DND-41 (cell line): Measurements from ENCODE around the gene TM4SF1.

Source experiments
- ATAC-seq: fragments of 200-7000 bp; cut with Tn5 transposase; 3 replicates; pipeline ENCODE4 v1.9.1; 2021; ENCODE audit warnings: low read depth; ENCODE audit not compliant: insufficient read depth
- DNase-seq: peaks from one replicate; pipeline ENCODE4 v3.0.0-alpha.2; 2020
- H2AFZ ChIP-seq: 2 replicates; pipeline ENCODE4 v1.6.0; 2012; ENCODE audit warnings: low read depth, low read length
- H3K27ac ChIP-seq: 2 replicates; pipeline ENCODE4 v1.5.1; 2012; ENCODE audit warnings: low read length, inconsistent platforms
- H3K27me3 ChIP-seq: fragments of 200-600 bp; sonication (generic); 2 replicates; pipeline ENCODE4 v1.6.0; 2012; ENCODE audit warnings: low read length, mild to moderate bottlenecking, inconsistent platforms; ENCODE audit not compliant: insufficient read depth, poor library complexity
- H3K36me3 ChIP-seq: 2 replicates; pipeline ENCODE4 v1.5.1; 2012; ENCODE audit warnings: low read length, inconsistent platforms; ENCODE audit not compliant: insufficient read depth
- H3K4me1 ChIP-seq: 2 replicates; pipeline ENCODE4 v1.5.1; 2012; ENCODE audit warnings: mild to moderate bottlenecking, low read length; ENCODE audit not compliant: insufficient read depth
- H3K4me2 ChIP-seq: 2 replicates; pipeline ENCODE4 v1.6.0; 2012; ENCODE audit warnings: mild to moderate bottlenecking, moderate library complexity, low read length, inconsistent platforms; ENCODE audit not compliant: insufficient read depth
- H3K4me3 ChIP-seq, 2 experiments: fragments of 200-600 bp in 1 of 2; shearing (Covaris generic) in 1 of 2; 2 replicates each; pipeline ENCODE4 v1.5.1; 2012 to 2016; ENCODE audit warnings: inconsistent platforms in 2 of 2, low read length in 2 of 2, mild to moderate bottlenecking in 2 of 2, low read depth in 1 of 2, moderate library complexity in 1 of 2
- H3K79me2 ChIP-seq: 2 replicates; pipeline ENCODE4 v1.6.0; 2012; ENCODE audit warnings: low read length, inconsistent platforms; ENCODE audit not compliant: insufficient read depth
- H3K9ac ChIP-seq: 2 replicates; pipeline ENCODE4 v1.6.0; 2012; ENCODE audit warnings: low read depth, mild to moderate bottlenecking, inconsistent platforms, low read length, moderate library complexity
- H3K9me3 ChIP-seq: 2 replicates; pipeline ENCODE4 v1.5.1; 2012; ENCODE audit warnings: low read length, moderate library complexity, mild to moderate bottlenecking, inconsistent platforms; ENCODE audit not compliant: insufficient read depth, severe bottlenecking
- H4K20me1 ChIP-seq: 2 replicates; pipeline ENCODE4 v1.6.0; 2012; ENCODE audit warnings: low read length; ENCODE audit not compliant: insufficient read depth
- EZH2 ChIP-seq: IDR thresholded peaks from 3 replicates; pipeline ENCODE4 v1.6.1; 2012; ENCODE audit warnings: borderline replicate concordance, low read depth, mild to moderate bottlenecking, moderate library complexity, low read length, inconsistent platforms; ENCODE audit not compliant: severe bottlenecking
- TF ChIP-seq, protein P1 (sequence below): IDR thresholded peaks from 2 replicates; pipeline ENCODE4 v1.5.1; 2012; ENCODE audit warnings: borderline replicate concordance, low read length, moderate library complexity, mild to moderate bottlenecking; ENCODE audit not compliant: poor library complexity, severe bottlenecking; ENCODE audit errors: extremely low read depth

Gene TM4SF1

DNA sequence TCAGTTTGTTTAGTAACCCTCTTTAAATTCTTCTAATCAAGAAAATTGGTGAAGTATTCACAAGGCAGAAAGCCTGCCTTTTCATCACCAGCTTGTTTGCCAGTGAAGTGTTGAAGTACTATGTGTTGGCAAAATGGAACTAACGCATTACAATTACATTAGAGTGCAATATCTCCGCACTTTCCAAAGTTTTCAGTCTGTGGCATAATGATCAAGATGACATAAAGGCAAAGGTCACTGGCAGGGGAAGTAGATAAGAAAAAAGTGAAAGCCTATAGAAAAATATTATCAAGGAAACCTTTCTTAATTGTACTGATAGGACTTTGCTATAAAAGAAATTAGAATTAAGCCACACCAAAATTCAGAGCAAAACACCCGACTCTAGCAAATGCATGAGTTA is 25.0 kb upstream of the TM4SF1 start:
- Histone ChIP-seq H3K27ac (no peak overlapping the region), H3K4me2 (no peak overlapping the region), H3K36me3 (no peaks in the 10 kb centered on the region), H3K4me3 (no peak overlapping the region), H4K20me1 (no peaks in the 10 kb centered on the region), H2AFZ (no peak overlapping the region), H3K9me3 (no peaks in the 10 kb centered on the region), H3K79me2 (no peaks in the 10 kb centered on the region), H3K9ac (no peak overlapping the region), H3K4me1 (no peaks in the 10 kb centered on the region), H3K27me3 (peaks cover 5% of the 10 kb centered on the region)
- ATAC-seq, result no peak
- no peak for DNase-seq
- no peak for TF ChIP-seq EZH2
- TF ChIP-seq, protein P1, sequence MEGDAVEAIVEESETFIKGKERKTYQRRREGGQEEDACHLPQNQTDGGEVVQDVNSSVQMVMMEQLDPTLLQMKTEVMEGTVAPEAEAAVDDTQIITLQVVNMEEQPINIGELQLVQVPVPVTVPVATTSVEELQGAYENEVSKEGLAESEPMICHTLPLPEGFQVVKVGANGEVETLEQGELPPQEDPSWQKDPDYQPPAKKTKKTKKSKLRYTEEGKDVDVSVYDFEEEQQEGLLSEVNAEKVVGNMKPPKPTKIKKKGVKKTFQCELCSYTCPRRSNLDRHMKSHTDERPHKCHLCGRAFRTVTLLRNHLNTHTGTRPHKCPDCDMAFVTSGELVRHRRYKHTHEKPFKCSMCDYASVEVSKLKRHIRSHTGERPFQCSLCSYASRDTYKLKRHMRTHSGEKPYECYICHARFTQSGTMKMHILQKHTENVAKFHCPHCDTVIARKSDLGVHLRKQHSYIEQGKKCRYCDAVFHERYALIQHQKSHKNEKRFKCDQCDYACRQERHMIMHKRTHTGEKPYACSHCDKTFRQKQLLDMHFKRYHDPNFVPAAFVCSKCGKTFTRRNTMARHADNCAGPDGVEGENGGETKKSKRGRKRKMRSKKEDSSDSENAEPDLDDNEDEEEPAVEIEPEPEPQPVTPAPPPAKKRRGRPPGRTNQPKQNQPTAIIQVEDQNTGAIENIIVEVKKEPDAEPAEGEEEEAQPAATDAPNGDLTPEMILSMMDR, result no peak

DNA sequence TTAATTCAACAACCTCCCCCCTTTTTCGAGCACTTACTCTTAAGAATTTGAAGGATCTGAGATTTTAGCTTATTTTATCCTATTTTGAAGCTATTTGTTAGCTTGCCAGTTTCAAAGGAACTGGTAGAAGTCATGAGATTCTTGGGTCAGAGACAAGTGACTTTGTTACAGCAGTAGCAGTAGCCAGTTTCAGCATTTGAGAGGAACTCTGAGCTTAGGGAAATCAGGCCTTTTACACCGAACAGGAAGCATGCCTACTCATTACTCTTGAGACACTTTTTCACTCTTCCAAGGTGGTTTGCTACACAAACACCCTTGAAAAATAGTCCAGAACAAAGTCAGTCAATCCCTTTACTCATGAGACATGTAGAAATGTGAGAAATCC is 24.5 kb upstream of the TM4SF1 start:
- TF ChIP-seq, protein P1, result no peak
- TF ChIP-seq EZH2, result no peak
- Histone ChIP-seq H4K20me1 (no peaks in the 10 kb centered on the region), H3K27me3 (peaks cover 5% of the 10 kb centered on the region), H3K4me1 (no peaks in the 10 kb centered on the region), H3K9ac (no peak overlapping the region), H3K4me2 (no peak overlapping the region), H3K79me2 (no peaks in the 10 kb centered on the region), H3K4me3 (no peak overlapping the region), H3K27ac (no peak overlapping the region), H3K36me3 (no peaks in the 10 kb centered on the region), H2AFZ (no peak overlapping the region), H3K9me3 (no peaks in the 10 kb centered on the region)
- ATAC-seq (no peak), DNase-seq (no peak)

DNA sequence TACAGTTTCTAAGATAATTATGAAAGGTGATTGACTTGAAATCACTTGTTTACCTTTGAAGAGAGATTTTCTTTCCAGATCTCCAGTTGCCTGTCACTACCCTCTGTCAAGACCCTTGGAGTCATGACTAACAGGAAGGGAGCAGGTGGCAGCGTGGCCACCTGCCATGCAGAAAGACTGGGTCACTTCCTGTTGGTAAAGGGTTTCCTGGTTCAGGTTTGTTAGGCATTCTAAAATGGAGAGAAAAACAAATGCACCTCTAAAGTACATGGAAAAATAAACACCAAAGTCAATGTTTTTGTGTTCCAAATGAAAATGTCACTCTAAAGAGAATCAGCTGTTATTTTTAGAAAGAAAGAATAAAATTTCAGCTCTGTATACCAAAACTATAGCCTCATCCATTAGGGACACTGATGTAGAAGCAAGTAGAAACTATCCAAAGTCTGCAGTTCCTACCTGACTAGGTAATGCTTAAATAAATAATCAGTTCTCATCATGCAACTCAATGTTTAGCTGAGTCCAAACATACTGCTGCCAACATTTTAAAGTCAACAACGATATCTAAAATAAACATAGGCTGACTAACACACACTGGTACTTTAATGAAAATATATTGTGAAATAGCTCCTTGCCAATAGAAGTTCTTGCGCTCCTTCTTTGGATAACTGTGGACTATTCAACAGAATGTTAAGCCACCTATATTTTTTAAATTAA is 23.9 kb upstream of the TM4SF1 start:
- Histone ChIP-seq H3K4me2 (no peak overlapping the region), H3K4me1 (no peaks in the 10 kb centered on the region), H3K79me2 (no peaks in the 10 kb centered on the region), H3K4me3 (no peak overlapping the region), H3K36me3 (no peaks in the 10 kb centered on the region), H3K27me3 (peaks cover 5% of the 10 kb centered on the region), H4K20me1 (no peaks in the 10 kb centered on the region), H3K9ac (no peak overlapping the region), H2AFZ (no peak overlapping the region), H3K9me3 (no peaks in the 10 kb centered on the region), H3K27ac (no peak overlapping the region)
- no peak for ATAC-seq
- TF ChIP-seq, protein P1, result no peak
- TF ChIP-seq EZH2, result no peak
- DNase-seq, result no peak
